KOPT-K1 (cell line): ENCODE results near the gene HECA.
"Not testable (repeated sequence)": the region's sequence is repeated elsewhere in the genome, so short reads cannot be mapped to it uniquely, and the experiment has no call there.

Experiments
- H3K27ac ChIP-seq: fragments of 200-600 bp; sonication (generic); 2 replicates; pipeline ENCODE4 v1.5.1; 2016; ENCODE audit warnings: antibody characterized with exemption, mild to moderate bottlenecking, low read depth, low read length; ENCODE audit not compliant: poor library complexity, severe bottlenecking
- H3K36me3 ChIP-seq: fragments of 200-600 bp; sonication (generic); 2 replicates; pipeline ENCODE4 v1.5.1; 2017; ENCODE audit warnings: antibody characterized with exemption, mild to moderate bottlenecking, low read length, moderate library complexity; ENCODE audit not compliant: insufficient read depth
- H3K9me3 ChIP-seq: fragments of 200-600 bp; sonication (generic); 2 replicates; pipeline ENCODE4 v1.5.1; 2017; ENCODE audit warnings: antibody characterized with exemption, low read length, mild to moderate bottlenecking; ENCODE audit not compliant: insufficient read depth, poor library complexity, severe bottlenecking

Gene HECA, protein sequence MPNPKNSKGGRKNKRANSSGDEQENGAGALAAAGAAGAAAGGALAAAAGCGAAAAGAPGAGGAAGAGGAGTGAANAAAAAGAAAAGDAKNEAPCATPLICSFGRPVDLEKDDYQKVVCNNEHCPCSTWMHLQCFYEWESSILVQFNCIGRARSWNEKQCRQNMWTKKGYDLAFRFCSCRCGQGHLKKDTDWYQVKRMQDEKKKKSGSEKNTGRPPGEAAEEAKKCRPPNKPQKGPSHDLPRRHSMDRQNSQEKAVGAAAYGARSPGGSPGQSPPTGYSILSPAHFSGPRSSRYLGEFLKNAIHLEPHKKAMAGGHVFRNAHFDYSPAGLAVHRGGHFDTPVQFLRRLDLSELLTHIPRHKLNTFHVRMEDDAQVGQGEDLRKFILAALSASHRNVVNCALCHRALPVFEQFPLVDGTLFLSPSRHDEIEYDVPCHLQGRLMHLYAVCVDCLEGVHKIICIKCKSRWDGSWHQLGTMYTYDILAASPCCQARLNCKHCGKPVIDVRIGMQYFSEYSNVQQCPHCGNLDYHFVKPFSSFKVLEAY

DNA sequence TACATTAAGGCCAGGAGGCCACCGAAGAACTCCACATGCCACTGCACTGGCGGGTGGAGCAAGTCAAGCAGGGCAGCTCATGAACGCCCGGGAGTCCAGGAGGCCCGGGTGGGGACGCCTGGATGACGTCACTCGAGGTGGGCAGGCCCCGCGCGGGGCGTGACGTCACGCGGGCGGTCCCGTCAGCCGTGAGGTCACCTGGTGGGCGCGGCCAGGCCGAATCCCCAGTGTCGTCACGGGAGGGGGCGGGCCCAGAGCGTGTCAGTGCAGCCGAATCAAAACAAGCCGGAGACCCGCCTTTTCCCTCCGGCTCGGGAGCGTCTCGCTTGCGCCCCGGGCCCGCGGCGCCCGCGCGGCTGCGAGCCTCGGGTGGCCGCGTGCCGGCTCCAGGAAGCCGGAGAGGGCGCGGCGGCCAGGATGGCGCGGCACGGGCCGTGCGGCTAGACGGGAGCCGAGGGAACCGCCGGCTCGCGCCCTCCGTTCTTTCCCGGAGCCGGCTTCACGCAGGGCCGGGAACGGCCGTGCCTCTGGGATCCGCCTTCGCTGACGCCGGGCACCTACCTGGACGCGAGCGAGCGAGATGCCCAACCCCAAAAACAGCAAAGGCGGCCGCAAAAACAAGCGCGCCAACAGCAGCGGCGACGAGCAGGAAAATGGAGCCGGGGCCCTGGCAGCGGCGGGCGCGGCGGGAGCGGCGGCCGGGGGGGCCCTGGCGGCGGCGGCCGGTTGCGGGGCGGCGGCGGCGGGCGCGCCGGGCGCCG is at the start of gene HECA:
Gene HECA (plus strand): TSS at position 264 of the 761 bp plus-strand sequence. CDS start 317 bp downstream, at position 581.
- Histone ChIP-seq H3K27ac (peak within 1 kb of the TSS; percentile 86), H3K9me3 (no peaks in the 10 kb centered on the region), H3K36me3 (no peaks in the 10 kb centered on the region)

DNA sequence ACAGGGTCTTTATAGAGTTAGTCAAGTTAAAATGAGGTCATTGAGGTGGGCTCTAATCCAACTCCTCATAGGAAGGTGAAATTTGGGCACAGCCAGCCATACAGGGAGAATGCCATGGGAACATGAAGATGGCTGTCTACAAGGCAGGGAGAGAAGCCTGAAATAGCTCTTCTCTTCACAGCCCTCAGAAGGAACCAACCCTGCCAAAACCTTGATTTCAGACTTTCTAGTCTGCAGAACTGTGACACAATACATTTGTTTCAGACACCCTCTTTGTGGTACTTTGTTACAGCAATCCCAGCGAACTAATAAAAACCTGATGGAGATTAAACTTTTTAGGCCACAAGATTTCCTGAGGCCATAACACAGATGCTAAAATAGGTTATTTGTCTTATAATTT is 43.1 kb upstream of the HECA start:
- Histone ChIP-seq H3K27ac (no peak overlapping the region), H3K36me3 (no peaks in the 10 kb centered on the region)

DNA sequence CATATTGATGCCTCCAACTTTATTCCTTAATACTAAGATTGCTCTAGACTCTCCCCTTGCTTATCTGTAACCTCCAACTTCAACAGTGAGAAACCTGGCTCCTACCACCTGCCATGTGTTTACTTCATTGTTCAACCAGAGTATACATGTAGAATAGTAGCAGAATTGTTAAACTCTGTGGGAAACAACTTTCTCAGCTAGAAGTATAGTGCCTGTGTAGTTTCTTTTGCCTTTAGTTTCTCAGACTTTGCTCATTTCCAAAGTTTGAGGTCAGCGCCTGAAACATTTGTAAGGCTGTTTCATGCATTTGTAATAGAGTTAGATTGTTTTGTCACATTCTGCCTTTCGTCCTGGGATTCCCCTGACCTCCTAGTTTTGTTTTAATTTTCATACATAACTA is 34.9 kb upstream of the HECA start:
- H3K36me3 ChIP-seq: no peaks in the 10 kb centered on the region
- no peaks in the 10 kb centered on the region for H3K9me3 ChIP-seq
- H3K27ac ChIP-seq: no peak overlapping the region

More for the DNA sequence above, 43.1 kb upstream of the HECA start:
- H3K9me3 ChIP-seq: peaks cover 8% of the 10 kb centered on the region

DNA sequence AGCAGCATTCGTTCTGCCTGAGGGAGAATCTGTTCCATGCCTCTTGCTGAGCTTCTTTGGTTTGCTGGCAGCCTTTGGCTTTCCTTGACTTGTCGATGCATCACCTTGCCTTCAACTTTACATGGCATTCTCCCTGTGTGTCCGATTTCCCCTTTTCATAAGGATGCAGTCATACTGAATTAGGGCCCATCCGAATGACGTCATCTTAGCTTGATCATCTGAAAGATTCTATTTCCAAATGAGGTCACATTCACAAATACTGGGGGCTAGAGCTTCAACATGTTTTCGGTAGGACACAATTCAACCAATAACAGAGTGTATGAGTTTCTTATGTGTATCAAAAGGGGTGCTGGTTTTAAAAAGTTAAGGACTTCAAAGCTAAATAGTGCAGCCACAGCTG is 27.8 kb upstream of the HECA start:
- H3K9me3 ChIP-seq: no peaks in the 10 kb centered on the region
- H3K27ac ChIP-seq: no peak overlapping the region
- no peaks in the 10 kb centered on the region for H3K36me3 ChIP-seq

DNA sequence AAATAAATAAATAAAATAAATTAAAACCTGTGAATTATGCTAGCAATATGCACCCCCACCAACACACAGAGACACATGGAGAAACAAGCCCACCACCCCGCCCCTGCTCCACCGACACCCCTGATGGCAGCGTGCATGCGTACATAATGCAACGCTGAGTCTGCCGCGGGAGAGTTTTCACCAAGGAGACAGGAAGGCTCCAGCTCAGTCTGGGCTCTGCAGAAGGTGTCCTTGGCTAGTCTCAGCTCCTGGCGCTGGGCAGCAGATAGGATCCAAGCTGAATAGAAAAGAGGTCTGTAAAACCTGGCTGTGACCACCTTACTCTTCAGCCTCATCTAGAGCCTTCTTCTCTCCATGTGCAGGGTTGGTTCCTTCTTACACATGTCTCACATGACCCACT is 26.5 kb upstream of the HECA start:
- Histone ChIP-seq H3K9me3 (no peaks in the 10 kb centered on the region), H3K27ac (no peak overlapping the region), H3K36me3 (no peaks in the 10 kb centered on the region)

DNA sequence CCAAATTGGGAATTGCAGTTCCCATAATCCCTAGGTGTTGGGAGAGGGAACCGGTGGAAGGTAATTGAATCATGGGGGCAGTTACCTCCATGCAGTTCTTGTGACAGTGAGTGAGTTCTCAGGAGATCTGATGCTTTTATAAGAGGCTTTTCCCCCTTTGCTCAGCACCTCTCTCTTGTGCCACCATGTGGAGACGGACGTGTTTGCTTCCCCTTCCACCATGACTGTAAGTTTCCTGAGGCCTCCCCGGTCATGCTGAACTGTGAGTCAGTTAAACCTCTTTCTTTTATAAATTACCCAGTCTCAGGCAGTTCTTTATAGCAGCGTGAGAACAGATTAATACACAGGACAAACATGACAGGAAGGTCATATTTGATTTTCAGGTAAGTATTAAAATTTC is 25.3 kb upstream of the HECA start:
- no peak overlapping the region for H3K27ac ChIP-seq
- H3K9me3 ChIP-seq: no peaks in the 10 kb centered on the region

DNA sequence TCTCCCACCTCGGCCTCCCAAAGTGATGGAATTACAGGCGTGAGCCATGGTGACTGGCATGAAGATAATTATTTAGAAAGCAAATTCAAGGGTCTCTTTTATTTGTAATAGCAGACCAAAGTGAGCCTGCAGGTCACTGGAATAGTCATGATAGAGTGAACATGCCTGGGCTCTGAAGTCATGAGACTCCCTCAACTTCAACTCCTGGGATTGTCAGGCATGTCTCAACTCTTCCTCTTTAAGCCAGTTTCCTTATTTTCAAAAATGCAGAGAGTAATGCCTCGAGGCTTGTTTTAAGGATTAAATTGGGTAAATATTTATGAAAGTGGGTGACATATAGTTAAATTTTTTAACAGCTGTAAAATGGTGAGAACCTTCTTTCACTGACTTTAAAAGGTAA is 22.7 kb upstream of the HECA start:
- peak overlapping the region; percentile 72 for H3K27ac ChIP-seq
- H3K36me3 ChIP-seq: no peaks in the 10 kb centered on the region
- no peaks in the 10 kb centered on the region for H3K9me3 ChIP-seq

More for the DNA sequence above, 25.3 kb upstream of the HECA start:
- no peaks in the 10 kb centered on the region for H3K36me3 ChIP-seq

DNA sequence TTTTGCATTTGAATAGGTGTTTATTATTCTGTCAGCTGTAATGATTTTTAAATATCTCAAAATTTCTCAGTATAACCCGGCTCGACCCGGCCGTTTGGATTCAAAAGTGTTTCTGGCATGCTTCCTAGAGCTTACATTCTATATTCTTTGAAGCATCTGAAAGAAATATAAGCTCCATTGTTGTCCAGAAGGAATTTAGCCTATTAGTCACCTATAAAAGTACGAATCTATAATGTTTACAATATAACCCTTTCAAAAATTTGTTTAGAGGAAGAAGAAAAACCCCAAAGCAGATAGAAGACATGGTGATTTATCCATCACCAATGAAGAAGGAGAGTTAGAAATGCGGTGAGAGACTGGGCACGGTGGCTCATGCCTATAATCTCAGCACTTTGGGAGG is 22.3 kb upstream of the HECA start:
- Histone ChIP-seq H3K36me3 (no peaks in the 10 kb centered on the region), H3K27ac (peak overlapping the region; percentile 72), H3K9me3 (no peaks in the 10 kb centered on the region)

DNA sequence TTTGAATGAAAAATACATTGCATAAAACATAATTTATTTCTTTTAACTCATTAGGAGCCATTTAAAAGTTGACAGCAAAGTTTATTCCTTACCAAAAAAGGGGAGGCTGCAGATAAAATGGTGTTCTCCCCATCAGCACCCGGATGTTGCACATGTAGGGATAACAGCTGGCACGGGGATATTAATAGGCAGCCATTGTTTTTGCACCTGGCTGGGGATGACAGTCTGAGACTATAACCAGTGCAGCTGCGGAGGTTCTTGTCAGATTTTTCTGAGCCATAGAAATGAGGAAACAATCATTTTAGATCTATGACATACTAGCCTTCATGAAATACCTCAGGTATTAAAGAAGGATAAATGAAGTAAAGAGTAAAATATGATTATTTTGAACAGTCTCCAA is 20.1 kb upstream of the HECA start:
- peaks cover 10% of the 10 kb centered on the region for H3K9me3 ChIP-seq
- peak overlapping the region; percentile 72 for H3K27ac ChIP-seq
- no peaks in the 10 kb centered on the region for H3K36me3 ChIP-seq

DNA sequence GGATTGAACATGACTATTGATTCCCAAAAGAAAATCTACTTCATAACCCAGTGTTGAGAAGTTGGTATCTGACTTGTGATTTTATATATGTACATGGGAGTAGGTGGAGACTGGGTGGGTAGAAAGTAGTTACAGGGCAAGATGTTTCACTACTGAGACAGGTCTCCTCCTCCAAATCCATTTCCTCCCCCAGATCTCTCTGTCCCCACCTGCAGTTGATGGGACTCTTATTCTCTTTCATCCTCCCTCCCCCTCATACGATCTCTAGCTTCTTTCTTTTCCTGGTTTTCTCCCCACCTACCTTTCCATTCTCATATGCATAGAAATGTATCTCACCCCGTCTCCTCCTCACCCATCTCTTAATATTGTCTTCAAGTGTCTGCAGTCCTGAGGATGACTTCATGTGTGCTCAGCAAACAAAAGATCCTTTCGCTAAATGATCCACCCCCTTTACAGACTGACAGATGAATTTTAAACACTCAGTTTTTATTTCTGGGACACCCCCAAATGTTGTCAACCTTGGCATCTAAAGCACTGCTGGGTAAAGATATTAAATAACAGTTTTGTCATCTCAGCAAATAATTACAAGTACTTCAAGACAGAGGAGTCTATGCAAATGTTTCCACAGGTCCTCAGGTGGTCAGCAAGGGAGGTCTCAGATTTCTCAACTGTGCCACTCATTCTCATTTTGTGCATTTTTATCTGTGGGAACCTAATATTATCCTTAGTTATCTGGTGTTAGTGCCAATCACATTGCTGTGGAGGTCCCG is 18.7 kb upstream of the HECA start:
- Histone ChIP-seq H3K9me3 (peaks cover 25% of the 10 kb centered on the region), H3K27ac (peak overlapping the region; percentile 72), H3K36me3 (no peaks in the 10 kb centered on the region)

DNA sequence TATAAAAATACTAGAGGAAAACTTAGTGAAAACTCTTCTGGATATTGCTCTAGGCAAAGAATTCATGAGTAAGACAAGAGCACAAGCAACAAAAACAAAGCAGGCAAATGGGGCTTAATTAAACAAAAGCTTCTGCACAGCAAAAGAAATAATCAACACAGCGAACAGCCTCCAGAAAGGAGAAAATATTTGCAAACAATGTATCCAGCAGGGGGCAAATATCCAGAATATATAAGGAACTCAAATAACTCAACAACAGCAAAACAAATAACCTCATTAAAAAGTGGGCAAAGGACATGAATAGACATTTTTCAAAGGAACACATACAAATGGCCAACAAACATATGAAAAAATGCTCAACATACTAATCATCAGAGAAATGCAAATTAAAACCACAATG is 17.1 kb upstream of the HECA start:
- no peaks in the 10 kb centered on the region for H3K36me3 ChIP-seq

DNA sequence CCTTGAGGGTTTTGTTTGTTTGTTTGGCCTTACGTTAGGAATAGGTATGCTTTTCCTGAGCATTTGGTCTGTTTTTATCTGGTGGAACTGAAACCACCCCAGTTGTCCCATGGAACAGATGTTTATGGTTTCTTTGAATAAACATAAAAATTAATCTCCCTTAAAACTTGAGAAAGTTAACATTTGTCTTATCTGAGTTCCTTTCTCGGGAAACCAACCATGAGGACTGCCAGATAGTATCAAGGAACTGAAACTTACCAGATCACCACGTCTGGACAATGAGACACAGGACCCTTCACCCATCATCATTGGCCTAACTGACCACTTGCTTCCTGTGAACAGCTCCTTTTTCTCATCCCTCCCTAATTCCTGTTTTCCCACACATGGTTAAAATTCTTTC is 15.3 kb upstream of the HECA start:
- no peaks in the 10 kb centered on the region for H3K36me3 ChIP-seq
- peaks cover 25% of the 10 kb centered on the region for H3K9me3 ChIP-seq
- no peak overlapping the region for H3K27ac ChIP-seq

More for the DNA sequence above, 17.1 kb upstream of the HECA start:
- H3K27ac ChIP-seq: no peak overlapping the region
- peaks cover 25% of the 10 kb centered on the region for H3K9me3 ChIP-seq

DNA sequence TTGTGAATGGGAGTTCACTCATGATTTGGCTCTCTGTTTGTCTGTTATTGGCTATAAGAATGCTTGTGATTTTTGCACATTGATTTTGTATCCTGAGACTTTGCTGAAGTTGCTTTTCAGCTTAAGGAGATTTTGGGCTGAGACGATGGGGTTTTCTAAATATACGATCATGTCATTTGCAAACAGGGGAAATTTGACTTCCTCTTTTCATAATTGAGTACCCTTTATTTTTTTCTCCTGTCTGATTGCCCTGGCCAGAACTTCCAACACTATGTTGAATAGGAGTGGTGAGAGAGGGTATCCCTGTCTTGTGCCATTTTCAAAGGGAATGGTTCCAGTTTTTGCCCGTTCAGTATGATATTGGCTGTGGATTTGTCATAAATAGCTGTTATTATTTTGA is 12.1 kb upstream of the HECA start:
- H3K27ac ChIP-seq, H3K36me3 ChIP-seq: not testable (repeated sequence)
- H3K9me3 ChIP-seq: peaks cover 25% of the 10 kb centered on the region

DNA sequence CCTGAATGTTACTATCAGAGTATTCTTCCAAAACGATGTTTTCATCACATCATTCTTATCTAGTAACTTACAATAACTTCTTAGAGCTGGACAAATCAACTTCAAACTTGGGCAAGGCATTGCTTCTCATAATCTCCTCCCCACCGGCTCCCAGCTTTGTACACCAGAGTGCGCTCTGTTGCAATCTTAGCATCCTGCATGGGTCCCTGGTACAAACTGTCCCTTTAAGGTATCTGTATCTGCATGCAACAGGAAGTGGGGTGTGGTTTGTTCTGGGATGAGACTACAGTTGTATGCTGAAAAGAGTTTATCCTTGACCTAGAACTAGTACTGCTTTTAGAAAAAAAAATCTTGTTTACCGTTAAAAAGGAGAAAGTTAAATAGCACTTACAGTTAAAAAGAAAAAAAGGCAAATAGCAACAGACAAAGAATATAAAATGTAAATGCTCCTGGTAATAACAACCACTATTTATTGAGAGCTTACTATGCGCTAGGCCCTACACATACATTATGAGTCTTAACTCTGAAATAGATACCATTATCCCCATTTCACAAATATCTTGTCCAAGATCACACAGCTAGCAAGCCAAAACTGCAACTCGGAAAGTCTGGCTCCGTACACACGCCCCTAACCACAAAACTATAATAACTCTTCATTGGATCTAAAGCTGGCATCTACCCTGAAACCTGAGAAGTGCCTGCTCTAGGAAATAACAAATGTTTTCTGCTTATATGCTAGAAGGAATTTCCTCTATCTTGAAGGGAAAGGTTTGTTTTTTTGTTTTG is 9.8 kb upstream of the HECA start:
- Histone ChIP-seq H3K9me3 (peaks cover 12% of the 10 kb centered on the region), H3K27ac (peak overlapping the region; percentile 81), H3K36me3 (no peaks in the 10 kb centered on the region)
